ENCODE results near the gene ASB11. TPM values are rescaled to one million over a fixed set of nuclear protein-coding genes. Genes with fewer than 3 reads are reported as not detected.
A peak's percentile ranks its signal among the peaks of the same experiment; 100 is the strongest.
"Not testable (repeated sequence)": the region's sequence is repeated elsewhere in the genome, so short reads cannot be mapped to it uniquely, and the experiment has no call there.

ASB11 gene
- total and polyA plus RNA-seq, 2 donors = 0.05 to 0.74 TPM

- no peak for DNase-seq (ENCODE audit: extremely low spot score)
- Histone ChIP-seq H3K4me1 (ENCODE audit: insufficient read depth) (no peaks in the 10 kb centered on the region), H3K27ac (ENCODE audit: low read depth) (no peak overlapping the region), H3K36me3 (ENCODE audit: insufficient read depth) (no peaks in the 10 kb centered on the region), H3K4me3 (ENCODE audit: low read depth, low read length) (no peak overlapping the region)
- 64% methylated on average over 2 of the region's 2 CpGs for WGBS
Observed at GRCh38 chrX:15298201-15298600, 17.2 kb downstream of the ASB11 start.

DNA sequence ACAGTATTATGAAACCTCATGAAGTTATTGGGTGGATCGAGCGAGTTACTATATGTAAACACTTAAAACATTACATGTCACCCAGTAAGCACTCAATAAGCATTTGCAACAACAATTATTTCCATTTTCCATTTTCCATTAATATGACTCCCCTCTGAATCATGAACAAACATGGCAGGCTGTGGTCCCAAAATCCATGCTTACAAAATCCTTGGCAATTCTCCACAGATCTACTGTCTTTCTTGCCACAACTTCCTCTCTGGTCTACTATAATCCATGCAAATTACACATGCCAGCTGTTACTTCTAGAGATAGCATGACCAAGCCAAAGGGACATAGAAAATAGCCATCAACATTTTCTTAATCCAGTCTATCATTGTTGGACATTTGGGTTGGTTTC, 22.0 kb downstream of the ASB11 start:
- Histone ChIP-seq H3K27ac (ENCODE audit: low read depth) (no peak overlapping the region), H3K4me3 (ENCODE audit: low read depth, low read length) (no peak overlapping the region), H3K4me1 (ENCODE audit: insufficient read depth) (no peaks in the 10 kb centered on the region), H3K36me3 (ENCODE audit: insufficient read depth) (no peaks in the 10 kb centered on the region)
- 95% methylated on average over 2 of the region's 2 CpGs for WGBS
- no peak for DNase-seq (ENCODE audit: extremely low spot score)

GRCh38 chrX:15292861-15293260, 22.6 kb downstream of the ASB11 start:
- WGBS = 86% methylated on average over 3 of the region's 3 CpGs
- H3K4me3 ChIP-seq (ENCODE audit: low read depth, low read length) = no peak overlapping the region
- H3K4me1 ChIP-seq (ENCODE audit: insufficient read depth) = no peaks in the 10 kb centered on the region
- H3K27ac ChIP-seq (ENCODE audit: low read depth) = no peak overlapping the region
- DNase-seq (ENCODE audit: extremely low spot score) = no peak
- H3K36me3 ChIP-seq (ENCODE audit: insufficient read depth) = no peaks in the 10 kb centered on the region

GRCh38 chrX:15277604-15278003, 37.8 kb downstream of the ASB11 start:
- 47% methylated on average over 1 of the region's 1 CpG for WGBS
- Histone ChIP-seq H3K27ac (ENCODE audit: low read depth) (no peak overlapping the region), H3K4me3 (ENCODE audit: low read depth, low read length) (no peak overlapping the region), H3K4me1 (ENCODE audit: insufficient read depth) (no peaks in the 10 kb centered on the region), H3K36me3 (ENCODE audit: insufficient read depth) (no peaks in the 10 kb centered on the region)
- DNase-seq (ENCODE audit: extremely low spot score) = no peak

GRCh38 chrX:15274946-15275345, 40.5 kb downstream of the ASB11 start:
- no peak overlapping the region for H3K27ac ChIP-seq (ENCODE audit: low read depth)
- no peak overlapping the region for H3K4me3 ChIP-seq (ENCODE audit: low read depth, low read length)
- H3K36me3 ChIP-seq (ENCODE audit: insufficient read depth) = no peaks in the 10 kb centered on the region
- no peaks in the 10 kb centered on the region for H3K4me1 ChIP-seq (ENCODE audit: insufficient read depth)
- DNase-seq (ENCODE audit: extremely low spot score) = no peak
- WGBS = 85% methylated on average over 2 of the region's 2 CpGs

DNA sequence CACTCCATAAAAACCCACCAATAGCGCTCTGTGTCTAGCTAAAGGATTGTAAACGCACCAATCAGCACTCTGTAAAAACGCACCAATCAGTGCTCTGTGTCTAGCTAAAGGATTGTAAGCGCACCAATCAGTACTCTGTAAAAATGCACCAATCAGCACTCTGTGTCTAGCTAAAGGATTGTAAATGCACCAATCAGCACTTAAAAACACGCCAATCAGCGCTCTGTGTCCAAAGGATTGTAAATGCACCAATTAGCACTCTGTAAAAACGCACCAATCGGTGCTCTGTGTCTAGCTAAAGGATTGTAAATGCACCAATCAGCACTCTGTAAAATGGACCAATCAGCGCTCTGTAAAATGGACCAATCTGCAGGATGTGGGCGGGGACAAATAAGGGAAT, 42.2 kb downstream of the ASB11 start:
- 97% methylated on average over 10 of the region's 10 CpGs for WGBS
- H3K36me3 ChIP-seq (ENCODE audit: insufficient read depth); H3K27ac ChIP-seq (ENCODE audit: low read depth); DNase-seq (ENCODE audit: extremely low spot score); H3K4me3 ChIP-seq (ENCODE audit: low read depth, low read length); H3K4me1 ChIP-seq (ENCODE audit: insufficient read depth): not testable (repeated sequence)

DNA sequence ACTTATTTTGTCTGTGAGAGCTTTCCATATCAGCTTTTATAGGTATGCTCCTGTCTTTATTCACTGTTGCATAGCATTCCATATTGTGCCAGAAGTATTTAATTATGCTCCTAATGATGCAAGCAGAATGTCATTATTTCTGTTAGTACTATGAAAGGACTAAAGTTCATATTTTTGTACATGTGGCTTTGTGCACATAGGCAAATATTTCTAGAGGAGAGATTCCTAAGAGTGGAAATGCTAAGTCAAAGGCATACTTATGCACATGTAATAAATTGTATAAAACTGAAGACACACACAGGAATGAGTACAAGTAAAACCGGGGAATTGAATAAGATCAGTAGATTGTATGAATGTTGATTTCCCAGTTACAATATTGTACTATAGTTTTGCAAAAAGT, 43.7 kb downstream of the ASB11 start:
- Histone ChIP-seq H3K27ac (ENCODE audit: low read depth) (no peak overlapping the region), H3K36me3 (ENCODE audit: insufficient read depth) (no peaks in the 10 kb centered on the region), H3K4me3 (ENCODE audit: low read depth, low read length) (no peak overlapping the region), H3K4me1 (ENCODE audit: insufficient read depth) (no peaks in the 10 kb centered on the region)
- DNase-seq (ENCODE audit: extremely low spot score) = no peak
- WGBS = 88% methylated on average over 1 of the region's 1 CpG

DNA sequence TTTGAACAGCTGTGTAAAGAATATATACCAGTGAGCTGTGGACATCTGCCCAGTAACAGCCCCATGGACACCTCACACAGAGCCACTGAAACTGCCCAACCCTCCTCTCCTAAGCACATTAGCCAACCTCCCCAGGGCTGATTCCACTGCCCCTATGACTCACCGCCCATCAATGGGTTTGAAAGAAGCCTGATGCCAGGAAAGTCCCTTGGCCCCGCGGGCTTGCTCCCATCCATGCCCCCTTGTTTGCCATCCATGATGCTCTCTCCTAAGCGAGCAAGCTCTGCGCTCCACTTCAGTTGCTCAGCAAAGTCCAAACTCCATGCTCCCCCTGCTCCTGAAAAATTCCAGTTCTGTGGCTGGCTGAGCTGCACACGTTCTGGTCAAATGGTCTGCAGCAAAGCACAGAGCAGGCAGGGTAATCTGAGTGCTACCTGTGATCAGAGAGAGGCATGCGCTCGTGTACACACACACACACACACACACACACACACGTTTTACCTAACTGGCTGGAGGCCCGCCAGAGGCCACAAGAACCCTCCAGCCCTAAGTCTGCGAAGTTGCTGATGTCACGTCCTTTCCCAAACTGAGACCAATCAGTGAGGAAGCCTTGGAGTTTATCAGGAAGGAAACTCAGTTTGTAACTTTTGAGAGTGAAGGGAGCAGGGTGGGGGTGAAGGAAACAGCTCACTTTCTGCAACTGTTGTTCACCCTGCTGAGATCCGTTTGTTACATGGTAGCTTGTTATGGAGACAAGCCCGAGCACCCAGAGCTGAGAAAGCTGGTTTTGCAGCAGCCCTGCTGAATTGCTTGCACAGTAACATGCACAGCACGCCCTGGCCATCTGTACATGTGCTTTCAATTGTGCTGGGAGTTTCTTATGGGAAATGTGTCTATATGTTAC, 45.6 kb downstream of the ASB11 start, which contains the start of gene ASB9:
Gene ASB9 (minus strand): TSS at position 466 of the 904 bp plus-strand sequence. CDS start 209 bp downstream, at position 257.
- DNase-seq (ENCODE audit: extremely low spot score) = no peak
- Histone ChIP-seq H3K4me3 (ENCODE audit: low read depth, low read length) (no peak within 1 kb of the TSS), H3K36me3 (ENCODE audit: insufficient read depth) (no peaks in the 10 kb centered on the region), H3K27ac (ENCODE audit: low read depth) (no peak within 1 kb of the TSS), H3K4me1 (ENCODE audit: insufficient read depth) (no peaks in the 10 kb centered on the region)
- WGBS = 25% methylated on average over 15 of the region's 15 CpGs

DNA sequence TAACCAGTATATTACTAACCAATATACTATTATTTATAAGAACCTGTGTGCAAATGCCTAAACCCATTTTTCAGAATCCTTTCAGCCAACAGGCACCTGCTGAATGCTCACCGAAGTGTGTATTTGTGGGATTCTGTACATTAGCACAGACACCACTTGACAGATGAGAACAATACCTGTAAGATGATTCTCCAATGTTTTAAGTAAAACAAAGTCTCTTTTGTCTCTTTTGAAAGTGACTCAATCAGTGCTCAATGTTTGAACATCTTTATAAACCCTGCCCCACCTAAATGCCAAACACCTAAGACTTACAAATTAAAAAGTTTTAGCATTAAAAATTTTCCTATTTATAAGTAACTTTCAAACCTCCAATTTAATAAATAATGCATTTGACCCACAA, 46.3 kb downstream of the ASB11 start:
- Histone ChIP-seq H3K4me3 (ENCODE audit: low read depth, low read length) (no peak overlapping the region), H3K36me3 (ENCODE audit: insufficient read depth) (no peaks in the 10 kb centered on the region), H3K27ac (ENCODE audit: low read depth) (no peak overlapping the region), H3K4me1 (ENCODE audit: insufficient read depth) (no peaks in the 10 kb centered on the region)
- WGBS = 84% methylated on average over 1 of the region's 1 CpG
- DNase-seq (ENCODE audit: extremely low spot score) = no peak

DNA sequence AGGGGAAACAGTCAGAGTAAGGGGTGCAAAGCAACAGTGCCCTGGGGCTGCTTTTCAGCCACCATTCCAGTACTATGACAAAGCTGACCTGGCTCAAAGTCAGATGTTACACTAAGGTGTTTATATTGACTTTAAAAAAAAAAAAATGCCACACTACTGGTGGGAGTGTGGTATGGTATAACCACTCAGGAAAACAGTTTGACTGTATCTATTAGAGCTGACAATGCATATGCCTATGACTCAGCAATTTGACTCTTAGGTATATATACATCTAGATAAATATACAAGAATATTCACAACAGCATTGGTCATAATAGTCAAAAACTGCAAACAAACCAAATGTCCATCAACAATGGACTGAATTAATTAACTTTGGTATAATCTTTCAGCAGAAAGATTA, 60.6 kb downstream of the ASB11 start:
- H3K36me3 ChIP-seq (ENCODE audit: insufficient read depth) = no peaks in the 10 kb centered on the region
- no peaks in the 10 kb centered on the region for H3K4me1 ChIP-seq (ENCODE audit: insufficient read depth)
- no peak for DNase-seq (ENCODE audit: extremely low spot score)
- no peak overlapping the region for H3K27ac ChIP-seq (ENCODE audit: low read depth)
- no peak overlapping the region for H3K4me3 ChIP-seq (ENCODE audit: low read depth, low read length)

DNA sequence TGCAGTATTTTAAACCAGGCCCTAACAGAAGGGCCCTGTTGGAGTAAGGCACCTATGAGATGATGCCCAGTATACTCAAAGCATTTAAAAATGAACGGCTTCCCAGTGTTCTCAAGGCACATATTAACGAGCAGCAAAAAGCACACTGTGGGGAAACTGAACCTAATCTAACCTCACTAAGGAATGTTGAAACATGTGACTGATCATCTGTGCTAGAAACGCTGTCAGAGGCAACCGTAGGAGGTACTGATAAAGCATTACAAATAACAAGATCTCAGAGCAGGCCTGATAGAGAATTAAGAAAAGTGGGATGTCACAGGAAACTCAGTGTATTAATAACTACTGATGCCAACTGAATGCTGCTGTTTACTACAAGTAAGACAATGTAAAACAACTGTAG, 69.5 kb downstream of the ASB11 start:
- no peak overlapping the region for H3K27ac ChIP-seq (ENCODE audit: low read depth)
- no peak overlapping the region for H3K4me3 ChIP-seq (ENCODE audit: low read depth, low read length)
- H3K36me3 ChIP-seq (ENCODE audit: insufficient read depth) = no peaks in the 10 kb centered on the region
- no peak for DNase-seq (ENCODE audit: extremely low spot score)
- WGBS = 48% methylated on average over 4 of the region's 4 CpGs
- H3K4me1 ChIP-seq (ENCODE audit: insufficient read depth) = no peaks in the 10 kb centered on the region

GRCh38 chrX:15244421-15244820, 71.0 kb downstream of the ASB11 start:
- no peak for DNase-seq (ENCODE audit: extremely low spot score)
- 84% methylated on average over 5 of the region's 5 CpGs for WGBS
- H3K27ac ChIP-seq (ENCODE audit: low read depth) = no peak overlapping the region
- no peak overlapping the region for H3K4me3 ChIP-seq (ENCODE audit: low read depth, low read length)
- no peaks in the 10 kb centered on the region for H3K36me3 ChIP-seq (ENCODE audit: insufficient read depth)
- H3K4me1 ChIP-seq (ENCODE audit: insufficient read depth) = no peaks in the 10 kb centered on the region

DNA sequence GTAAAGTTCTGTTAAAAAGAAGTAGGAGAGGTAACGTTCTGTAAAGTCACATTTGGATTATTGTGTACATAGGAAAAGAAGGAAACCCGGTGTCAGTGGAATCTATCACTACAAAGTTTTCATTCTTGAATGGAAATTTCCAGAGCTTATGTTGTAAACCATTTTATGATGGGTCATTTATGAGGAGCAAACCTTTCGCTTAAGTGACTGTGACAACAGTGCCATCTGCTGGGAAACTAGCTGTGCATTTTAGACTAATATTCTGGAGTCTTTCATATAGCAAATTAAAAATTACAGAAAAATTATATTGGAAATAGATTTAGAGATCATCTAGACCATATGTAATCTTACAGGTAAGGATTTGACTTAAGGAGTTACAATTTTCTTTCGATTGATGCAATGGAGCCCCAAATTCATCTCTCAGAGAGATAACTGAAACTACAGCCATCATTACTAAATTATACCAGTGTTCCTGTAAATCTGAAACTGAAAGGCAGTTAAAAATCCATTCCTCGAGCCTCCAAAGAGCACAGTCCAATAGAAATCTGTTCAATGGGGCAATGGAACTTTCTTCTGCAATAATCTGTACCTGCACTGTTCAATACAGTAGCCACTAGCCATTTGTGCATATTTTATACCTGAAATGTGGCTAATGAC, 72.4 kb downstream of the ASB11 start:
- H3K4me3 ChIP-seq (ENCODE audit: low read depth, low read length) = no peak overlapping the region
- H3K4me1 ChIP-seq (ENCODE audit: insufficient read depth) = no peaks in the 10 kb centered on the region
- peak; percentile 10 for DNase-seq (ENCODE audit: extremely low spot score)
- no peaks in the 10 kb centered on the region for H3K36me3 ChIP-seq (ENCODE audit: insufficient read depth)
- no peak overlapping the region for H3K27ac ChIP-seq (ENCODE audit: low read depth)
- 9% methylated on average over 5 of the region's 5 CpGs for WGBS

GRCh38 chrX:15241301-15241700, 74.1 kb downstream of the ASB11 start:
- H3K36me3 ChIP-seq (ENCODE audit: insufficient read depth) = no peaks in the 10 kb centered on the region
- DNase-seq (ENCODE audit: extremely low spot score) = no peak
- no peak overlapping the region for H3K4me3 ChIP-seq (ENCODE audit: low read depth, low read length)
- WGBS = 47% methylated on average over 3 of the region's 3 CpGs
- H3K27ac ChIP-seq (ENCODE audit: low read depth) = no peak overlapping the region
- no peaks in the 10 kb centered on the region for H3K4me1 ChIP-seq (ENCODE audit: insufficient read depth)
